Urothelium cell line (cell line): ENCODE data around the gene PLPPR4.
A peak's percentile ranks its signal among the peaks of the same experiment; 100 is the strongest.
"Not testable (repeated sequence)": the region's sequence is repeated elsewhere in the genome, so short reads cannot be mapped to it uniquely, and the experiment has no call there.

Experiments used
- DNase-seq: peaks from one replicate; pipeline ENCODE4 v3.0.0; 2011; ENCODE audit warnings: low spot score, mixed read lengths
- FAIRE-seq: peaks from 2 replicates; lab custom pipeline; 2011; peaks lifted over from hg19 to GRCh38; lab: Jason Lieb, UNC

The PLPPR4 gene

DNA sequence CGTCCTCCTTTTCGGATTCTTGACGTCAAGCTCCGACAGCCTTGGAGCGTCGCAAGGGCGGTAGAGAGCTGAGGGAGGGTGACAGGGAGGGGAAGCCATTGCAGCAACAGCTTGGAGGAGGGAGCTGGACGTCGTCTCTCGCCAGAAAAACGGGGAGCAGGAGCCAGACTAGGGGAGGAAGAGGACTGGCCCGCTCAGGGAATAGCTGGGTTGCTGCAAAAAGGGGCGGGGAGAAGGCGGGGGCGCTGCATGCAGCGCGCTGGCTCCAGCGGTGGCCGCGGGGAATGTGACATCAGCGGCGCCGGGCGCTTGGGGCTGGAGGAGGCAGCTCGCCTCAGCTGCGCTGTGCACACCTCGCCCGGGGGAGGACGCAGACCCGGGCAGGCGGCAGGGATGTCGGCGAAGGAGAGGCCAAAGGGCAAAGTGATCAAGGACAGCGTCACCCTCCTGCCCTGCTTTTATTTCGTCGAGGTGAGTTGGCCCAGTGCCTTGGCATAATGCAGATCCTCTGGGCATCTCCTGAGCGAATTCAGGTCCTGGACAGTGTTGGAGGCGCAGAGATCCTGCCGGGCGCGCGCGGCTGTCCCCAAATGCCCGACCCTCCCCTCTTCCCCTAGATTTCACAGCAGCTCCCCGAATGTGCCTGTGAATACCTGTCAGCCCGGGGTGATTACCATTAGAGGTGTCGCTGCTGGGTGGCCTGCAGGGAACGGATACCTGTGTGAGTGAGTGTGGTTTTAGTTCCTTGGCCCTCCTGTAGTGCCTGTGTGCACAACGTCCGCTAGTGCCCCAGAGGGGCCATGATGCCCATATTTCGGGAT, at the start of gene PLPPR4:
PLPPR4 (plus strand) TSS at position 292 of the 821 bp plus-strand sequence; CDS start at position 394, 102 bp downstream.
- peak; percentile 72 for DNase-seq

GRCh38 chr1:99216956-99217355, 47.3 kb upstream of the PLPPR4 start:
- DNase-seq (no peak), FAIRE-seq (no peak)

More for the DNA sequence above, at the start of gene PLPPR4:
- FAIRE-seq = peak; percentile 81

DNA sequence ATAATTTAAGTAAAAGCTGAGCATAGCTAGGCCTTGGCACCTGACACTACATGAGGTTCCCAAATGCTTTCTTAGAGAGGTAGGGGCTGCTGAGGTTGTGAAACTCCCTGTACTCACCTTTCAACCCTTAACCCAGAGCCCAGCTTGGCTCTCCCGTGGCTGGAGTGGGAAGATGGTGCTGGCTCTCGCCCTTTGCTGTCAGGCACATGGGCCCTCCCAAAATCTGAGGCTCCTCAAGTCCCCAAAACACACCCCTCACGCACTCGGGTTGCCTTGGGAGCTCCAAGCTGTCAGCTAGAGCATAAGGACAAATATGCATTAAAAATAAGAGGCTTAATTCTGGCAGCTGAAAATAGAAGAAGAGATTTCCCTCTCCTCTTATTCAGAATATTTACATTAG, 46.7 kb upstream of the PLPPR4 start:
- no peak for FAIRE-seq

DNA sequence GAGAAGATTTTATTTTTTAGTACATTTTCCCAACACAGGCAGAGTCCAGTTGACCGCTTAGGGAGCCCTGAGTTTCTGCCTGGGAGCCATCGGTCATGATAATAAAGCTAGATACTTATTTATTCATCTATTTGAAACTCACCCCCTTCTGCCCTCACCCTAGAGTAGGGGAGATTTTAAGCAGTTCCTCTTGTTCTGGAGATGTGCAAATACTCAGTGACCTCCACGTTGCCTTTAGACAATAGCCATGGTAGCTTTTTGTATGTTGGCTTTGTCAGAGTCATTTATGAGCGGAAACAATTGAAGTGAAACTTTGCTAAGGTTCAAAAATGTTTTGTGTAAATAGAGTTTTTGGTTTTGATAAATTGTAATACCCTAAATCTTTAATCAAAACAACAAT, 45.7 kb upstream of the PLPPR4 start:
- DNase-seq (no peak), FAIRE-seq (no peak)

More for the DNA sequence above, 46.7 kb upstream of the PLPPR4 start:
- DNase-seq = no peak

DNA sequence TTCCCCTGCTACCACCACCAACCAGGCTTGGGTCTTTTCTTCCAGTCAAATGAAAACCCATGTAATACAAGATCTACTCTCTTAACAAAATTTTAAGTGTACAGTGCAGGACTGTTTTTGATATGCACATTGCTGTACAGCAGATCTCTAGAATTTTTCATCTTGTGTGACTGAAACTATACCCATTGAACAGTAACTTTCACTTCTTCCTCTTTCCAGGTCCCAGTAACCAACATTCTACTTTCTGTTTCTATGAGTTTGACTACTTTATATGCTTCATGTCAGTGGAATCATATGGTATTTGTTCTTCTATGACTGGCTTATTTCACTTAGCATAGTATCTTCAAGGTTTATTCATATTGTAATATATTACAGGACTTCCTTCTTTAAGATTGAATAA, 45.3 kb upstream of the PLPPR4 start:
- FAIRE-seq = no peak

DNA sequence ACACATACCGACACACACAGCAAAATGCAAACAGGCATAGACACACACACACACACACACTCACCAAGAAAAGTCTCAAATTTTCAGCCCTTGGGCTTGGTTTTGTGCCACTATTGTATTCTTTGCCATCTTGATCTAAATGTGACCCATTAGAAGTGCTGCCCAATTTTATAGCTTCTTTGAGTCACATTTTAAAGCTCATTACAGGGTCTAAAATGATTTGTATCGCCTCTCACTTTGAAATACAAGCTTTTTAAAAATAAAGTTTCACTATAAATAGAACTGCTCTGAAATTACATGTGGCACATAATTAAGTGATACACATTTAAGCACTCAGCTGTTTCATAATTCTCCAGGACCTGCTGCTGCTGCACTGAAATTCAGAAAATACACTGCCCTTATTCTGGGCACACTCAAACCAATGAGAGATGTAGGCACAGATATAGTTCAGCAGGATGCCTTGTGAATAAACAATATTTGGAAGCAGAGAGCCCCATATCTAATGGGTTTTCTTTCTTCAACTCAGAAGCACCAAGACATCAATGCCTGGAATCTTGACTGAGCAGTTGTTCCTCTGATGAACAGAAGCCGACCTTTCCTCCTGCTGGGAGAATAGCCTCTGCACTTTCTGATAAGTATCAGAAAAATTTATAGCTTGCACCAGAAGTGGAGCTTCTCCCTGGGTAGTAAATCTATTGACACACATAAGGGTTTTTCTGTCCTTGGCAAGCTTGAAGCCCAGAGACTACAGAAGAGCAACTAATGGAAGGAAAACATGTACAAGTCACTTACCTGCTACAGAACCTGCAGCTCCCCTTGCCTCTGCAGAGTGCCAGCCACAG, 37.0 kb upstream of the PLPPR4 start:
- no peak for FAIRE-seq
- DNase-seq = no peak

More for the DNA sequence above, 45.3 kb upstream of the PLPPR4 start:
- no peak for DNase-seq

GRCh38 chr1:99228153-99228552, 36.1 kb upstream of the PLPPR4 start:
- FAIRE-seq = no peak
- no peak for DNase-seq

- FAIRE-seq (no peak), DNase-seq (no peak)
Observed at GRCh38 chr1:99229122-99229521, 35.2 kb upstream of the PLPPR4 start.

GRCh38 chr1:99230695-99231094, 33.6 kb upstream of the PLPPR4 start:
- DNase-seq = no peak
- FAIRE-seq = no peak

GRCh38 chr1:99232172-99232571, 32.1 kb upstream of the PLPPR4 start:
- FAIRE-seq = no peak
- no peak for DNase-seq

GRCh38 chr1:99233446-99233845, 30.8 kb upstream of the PLPPR4 start:
- FAIRE-seq = no peak
- no peak for DNase-seq

DNA sequence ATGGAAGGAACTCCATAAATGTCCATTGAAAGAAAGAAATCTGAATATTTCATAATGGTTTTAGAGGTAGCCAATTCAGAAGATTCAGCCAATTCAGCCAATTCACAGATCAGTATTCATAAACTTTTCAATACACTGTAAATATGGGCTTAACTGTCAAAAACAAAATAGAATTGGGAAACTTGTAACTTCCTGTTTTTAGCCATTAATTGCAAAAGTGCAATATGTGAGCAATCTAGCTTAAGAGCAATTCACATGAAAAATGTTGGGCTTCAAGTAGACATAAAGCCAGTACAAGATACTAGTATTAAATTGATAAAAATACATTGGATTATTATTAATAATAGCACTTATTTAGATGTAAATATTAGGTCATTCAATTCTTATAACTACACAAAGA, 27.5 kb upstream of the PLPPR4 start:
- DNase-seq (no peak), FAIRE-seq (no peak)

GRCh38 chr1:99239690-99240089, 24.6 kb upstream of the PLPPR4 start:
- DNase-seq = no peak
- no peak for FAIRE-seq

DNA sequence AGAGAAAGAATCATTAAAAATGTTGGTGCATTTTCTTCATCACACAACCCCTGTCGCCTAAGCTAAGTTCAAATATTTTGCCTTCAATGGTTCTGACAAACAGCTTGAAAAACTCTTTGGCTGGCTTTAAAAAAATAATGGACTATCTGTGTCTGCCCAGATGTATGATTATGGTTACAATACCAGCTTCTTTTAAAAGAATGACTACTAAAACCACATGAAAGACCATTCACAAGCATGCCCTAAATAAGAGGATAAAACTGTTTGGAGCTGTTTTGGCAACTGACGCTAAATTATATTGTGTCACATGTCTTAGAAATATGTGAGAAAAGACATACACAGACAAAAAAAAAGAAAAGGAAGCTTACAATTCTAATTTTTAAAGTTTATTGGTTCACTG, 23.7 kb upstream of the PLPPR4 start:
- DNase-seq (no peak), FAIRE-seq (no peak)

GRCh38 chr1:99246152-99246551, 18.1 kb upstream of the PLPPR4 start:
- FAIRE-seq = no peak
- no peak for DNase-seq

GRCh38 chr1:99247199-99247598, 17.1 kb upstream of the PLPPR4 start:
- DNase-seq (no peak), FAIRE-seq (no peak)

DNA sequence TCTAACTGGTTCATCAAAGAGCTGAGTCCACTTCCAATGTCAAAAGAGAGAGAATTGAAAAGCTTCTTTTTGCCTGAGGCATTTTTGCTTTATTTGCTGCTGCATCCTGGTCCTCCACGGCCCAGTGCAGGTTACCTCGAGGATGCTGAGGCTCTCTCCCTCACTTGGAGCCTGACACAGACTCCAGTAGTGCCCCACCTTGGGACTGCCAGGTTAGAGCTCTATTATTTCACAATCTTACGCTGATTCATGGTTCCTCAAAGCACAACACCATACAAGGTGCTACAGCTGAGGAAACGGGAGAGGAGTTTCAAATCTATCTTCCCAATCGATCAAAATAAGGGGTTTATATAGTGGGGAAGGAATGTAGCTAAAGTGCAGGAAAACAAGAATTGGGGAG, 13.6 kb upstream of the PLPPR4 start:
- no peak for DNase-seq
- FAIRE-seq = no peak

GRCh38 chr1:99251308-99251707, 13.0 kb upstream of the PLPPR4 start:
- FAIRE-seq = no peak

DNA sequence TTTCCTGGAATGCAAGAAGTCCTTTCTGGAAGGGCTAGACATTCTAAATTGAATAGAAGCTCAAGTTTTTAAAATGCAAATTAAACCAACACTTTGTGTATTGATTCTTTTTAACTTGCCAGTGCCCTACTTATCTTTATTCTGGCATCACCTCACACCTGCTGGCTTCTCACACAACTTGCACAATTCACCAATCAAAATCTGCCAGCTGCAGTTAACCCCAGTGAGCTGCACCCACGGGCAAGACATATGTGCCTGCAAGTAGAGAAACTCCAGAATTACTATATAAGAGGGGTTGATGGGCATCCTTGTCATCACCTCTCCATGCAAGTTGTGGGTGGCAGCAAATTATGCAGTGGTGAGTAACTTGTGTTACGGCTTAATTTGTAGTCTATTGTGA, 11.7 kb upstream of the PLPPR4 start:
- FAIRE-seq (no peak), DNase-seq (no peak)

More at GRCh38 chr1:99251308-99251707, 13.0 kb upstream of the PLPPR4 start:
- DNase-seq = no peak

DNA sequence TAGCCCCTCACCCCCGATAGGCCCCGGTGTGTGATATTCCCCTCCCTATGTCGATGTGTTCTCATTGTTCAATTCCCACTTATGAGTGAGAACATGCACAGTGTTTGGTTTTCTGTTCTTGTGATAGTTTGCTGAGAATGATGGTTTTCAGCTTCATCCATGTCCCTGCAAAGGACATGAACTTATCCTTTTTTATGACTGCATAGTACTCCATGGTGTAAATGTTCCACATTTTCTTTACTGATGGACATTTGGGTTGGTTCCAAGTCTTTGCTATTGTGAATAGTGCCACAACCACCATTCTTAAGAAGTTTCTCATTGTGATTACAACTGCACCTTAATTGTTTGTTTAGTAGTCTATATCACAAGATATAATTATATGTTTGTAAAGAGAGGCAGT, 3.9 kb upstream of the PLPPR4 start:
- not testable (repeated sequence) for FAIRE-seq, DNase-seq

DNA sequence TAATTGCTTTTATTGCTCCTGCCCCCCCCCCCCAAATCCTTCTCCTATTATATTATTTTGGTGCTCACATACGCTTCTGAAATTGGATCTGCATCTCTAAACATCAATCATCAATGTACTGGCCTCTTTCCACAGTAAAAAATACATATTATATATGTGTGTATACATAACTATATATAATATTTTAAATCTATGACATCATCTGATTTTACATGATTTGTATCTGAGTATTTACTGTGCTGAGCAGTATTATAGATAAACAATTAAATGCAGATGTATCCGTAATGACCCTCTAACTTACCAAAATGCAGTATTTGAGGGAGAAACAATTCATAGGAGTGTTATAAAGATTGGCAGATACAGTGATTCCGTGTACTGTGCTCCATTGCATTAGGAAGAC, 832 bp downstream of the PLPPR4 start:
- DNase-seq (no peak), FAIRE-seq (no peak)

DNA sequence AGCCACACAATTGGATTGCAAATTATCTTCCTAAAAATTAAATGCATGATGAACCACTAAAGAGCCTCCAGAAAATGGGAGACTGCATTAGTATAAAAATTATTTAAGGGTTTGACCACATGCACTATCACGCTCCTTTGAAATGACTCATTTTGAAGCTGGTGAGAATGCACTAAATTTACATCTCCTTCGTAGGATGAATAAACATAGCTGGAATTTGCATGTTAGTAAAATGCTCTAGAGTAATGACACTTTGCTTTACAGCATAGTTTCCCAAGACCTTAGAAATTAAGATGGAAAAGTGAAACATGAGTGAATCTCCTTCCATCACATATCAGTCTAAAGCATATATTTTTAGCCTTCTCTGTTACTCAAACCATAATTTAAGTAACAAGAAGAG, 2.4 kb downstream of the PLPPR4 start:
- FAIRE-seq = no peak
- no peak for DNase-seq
